GM19438 (cell line): ENCODE results near the gene APOB.
A peak's percentile ranks its signal among the peaks of the same experiment; 100 is the strongest.

Source experiments
- ATAC-seq: cut with Tn5 transposase; IDR thresholded peaks from one replicate; pipeline ENCODE4 v1.9.1; 2021; ENCODE audit warnings: low read depth; ENCODE audit not compliant: unreplicated experiment

The APOB gene

GRCh38 chr2:21047141-21048009, 3.5 kb upstream of the APOB start:
- ATAC-seq, result no peak

DNA sequence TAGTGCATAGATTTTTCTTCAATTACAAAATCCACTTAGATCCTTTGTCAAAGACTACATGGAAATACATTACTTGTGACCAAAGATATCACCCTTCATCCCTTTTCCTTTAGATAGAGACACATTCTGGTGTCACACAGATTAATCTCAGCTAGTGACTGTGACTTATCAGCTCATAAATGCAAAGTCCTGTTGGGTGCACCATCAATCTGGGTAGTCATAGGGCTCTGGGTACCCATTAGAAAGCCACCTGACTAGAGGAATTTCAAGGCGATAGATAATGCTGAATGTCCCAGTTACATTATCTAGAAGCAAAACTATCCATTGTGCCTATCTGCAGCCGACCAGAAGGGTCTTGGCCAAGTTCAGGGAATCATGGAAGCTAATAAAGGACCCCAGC, 2.6 kb upstream of the APOB start:
- ATAC-seq, result no peak

DNA sequence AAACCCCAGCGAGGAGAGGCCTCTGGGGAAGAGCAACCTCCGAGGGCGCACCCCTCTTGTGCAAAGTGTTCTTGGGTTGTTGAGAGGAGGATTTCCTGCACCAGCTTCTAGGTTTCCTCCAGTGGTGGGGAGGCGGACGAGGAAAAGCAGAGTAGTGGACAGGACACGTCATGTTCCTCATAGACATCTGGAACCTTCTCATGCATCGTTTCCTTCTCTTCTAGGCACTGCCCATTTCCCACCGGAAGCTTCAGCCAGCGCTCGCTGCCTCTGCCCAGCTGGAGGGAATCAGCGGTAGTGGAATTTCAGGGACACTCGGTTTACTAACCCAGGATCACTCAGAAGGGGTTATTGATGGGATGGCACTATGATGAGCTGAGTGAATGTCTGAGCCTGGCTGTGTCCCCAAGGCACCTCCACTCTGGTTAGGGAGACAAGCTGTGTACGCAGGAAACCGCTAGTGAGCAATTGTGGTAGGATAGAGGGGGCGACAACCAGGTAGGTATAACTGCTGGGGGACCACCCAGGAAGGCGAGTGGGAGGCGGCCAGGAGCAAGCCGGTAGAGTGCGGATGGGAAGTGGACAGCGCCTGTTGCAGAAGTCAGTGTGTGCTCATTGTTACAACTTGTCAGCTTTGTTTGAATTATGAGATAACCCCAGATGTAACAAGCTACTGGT, 960 bp upstream of the APOB start:
- ATAC-seq, result no peak

GRCh38 chr2:21042958-21043743, 722 bp downstream of the APOB start:
- peak; percentile 78 for ATAC-seq

GRCh38 chr2:21042708-21042957, 1.2 kb downstream of the APOB start:
- ATAC-seq, result no peak

- no peak for ATAC-seq
Measured at GRCh38 chr2:21041943-21042707, 1.7 kb downstream of the APOB start.

DNA sequence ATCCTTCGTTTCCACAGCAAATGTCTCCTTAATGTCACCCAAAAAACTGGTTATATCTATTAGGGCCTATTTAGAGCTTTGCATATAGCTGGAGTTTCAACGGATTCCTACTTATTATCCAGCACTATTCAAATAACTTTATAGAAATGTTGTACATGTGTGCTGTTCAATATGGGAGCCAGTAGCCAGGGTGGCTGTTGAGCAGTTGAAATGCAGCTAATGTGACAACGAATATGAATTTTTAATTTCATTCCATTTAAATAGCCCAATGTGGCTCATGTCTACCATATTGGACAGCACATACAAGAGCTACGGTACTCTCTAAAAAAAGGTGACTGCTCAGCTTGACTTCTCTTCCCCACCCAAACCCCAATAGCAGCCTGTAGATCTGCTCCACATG, 2.4 kb downstream of the APOB start:
- no peak for ATAC-seq

DNA sequence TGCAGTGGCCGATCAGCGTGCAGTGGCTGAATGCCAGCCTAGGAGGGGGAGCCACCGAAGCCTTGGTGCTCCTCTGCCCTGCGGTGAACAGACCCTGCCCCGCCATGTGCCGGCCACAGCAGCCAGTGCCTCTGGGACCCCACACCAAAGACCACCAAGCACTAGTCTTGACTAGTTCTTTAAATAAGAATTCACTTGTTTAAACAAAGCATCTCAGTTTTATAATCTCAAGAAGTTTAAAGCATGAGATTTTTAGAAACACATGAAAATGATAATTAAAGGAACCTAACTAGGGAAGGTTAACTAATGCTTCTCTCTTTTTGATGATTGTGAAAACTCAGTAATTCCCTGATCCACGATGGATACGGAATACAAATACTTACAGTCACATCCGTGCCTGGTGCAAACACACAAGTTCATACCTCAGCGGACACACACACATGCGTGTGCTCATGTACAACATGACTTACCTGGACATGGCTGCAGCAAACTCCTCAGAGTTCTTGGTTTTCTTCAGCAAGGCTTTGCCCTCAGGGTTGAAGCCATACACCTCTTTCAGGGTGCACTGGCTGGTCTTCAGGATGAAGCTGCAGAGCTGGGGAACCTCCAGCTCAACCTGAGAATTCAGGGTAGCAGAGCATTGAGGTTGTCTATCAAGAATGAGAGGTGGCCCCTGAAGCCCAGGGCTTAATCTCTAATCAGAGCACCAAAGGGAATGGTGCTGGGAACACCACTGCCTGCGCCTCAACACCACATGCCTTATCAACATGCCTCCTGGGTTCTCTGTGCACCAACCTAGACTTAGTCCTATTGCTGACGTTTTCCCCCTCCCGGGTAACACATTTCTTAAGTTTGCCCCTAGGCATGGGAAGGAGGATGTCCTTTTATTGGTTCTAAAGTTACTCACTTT, 3.1 kb downstream of the APOB start:
- ATAC-seq, result no peak

DNA sequence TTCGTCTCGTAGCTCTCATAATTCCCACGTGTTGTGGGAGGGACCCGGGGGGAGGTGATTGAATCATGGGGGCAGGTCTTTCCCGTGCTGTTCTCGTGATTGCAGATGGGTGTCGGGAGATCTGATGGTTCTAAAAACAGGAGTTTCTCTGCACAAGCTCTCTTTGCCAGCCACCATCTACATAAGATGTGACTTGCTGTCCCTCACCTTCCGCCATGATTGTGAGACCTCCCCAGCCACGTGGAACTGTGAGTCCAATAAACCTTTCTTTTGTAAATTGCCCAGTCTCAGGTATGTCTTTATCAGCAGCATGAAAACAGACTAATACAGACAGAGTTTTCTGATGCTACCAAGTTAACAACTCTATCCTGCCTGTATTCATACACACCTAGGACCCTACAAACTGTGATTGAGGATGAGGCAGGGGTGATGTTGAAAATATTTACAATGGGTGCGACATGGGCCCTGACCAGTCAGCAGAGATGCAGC, 3.9 kb downstream of the APOB start:
- ATAC-seq, result no peak

DNA sequence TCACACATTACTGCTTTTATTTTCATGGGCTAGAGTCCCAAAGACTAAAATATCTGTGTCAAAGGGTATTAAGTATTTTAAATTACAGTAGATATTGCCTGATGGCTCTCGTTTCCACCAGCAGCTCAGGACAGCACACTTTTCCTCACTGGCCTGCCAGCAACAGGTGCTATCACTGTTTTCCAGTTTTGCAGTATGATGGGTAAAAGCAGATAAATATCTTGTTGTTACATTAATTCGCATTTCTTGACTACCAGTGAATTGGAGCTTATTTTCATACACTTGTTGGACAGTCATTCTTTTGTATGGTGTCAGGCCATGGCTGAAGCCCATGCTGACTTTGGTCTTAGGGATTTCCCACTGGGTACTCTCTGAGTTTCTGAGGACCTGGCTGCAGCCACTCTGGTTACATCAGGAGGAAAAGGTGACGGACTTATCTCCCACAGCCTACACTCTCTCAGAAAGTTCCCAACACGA, 4.8 kb downstream of the APOB start:
- ATAC-seq, result no peak

- no peak for ATAC-seq
Measured at GRCh38 chr2:21038403-21039073, 5.3 kb downstream of the APOB start.

DNA sequence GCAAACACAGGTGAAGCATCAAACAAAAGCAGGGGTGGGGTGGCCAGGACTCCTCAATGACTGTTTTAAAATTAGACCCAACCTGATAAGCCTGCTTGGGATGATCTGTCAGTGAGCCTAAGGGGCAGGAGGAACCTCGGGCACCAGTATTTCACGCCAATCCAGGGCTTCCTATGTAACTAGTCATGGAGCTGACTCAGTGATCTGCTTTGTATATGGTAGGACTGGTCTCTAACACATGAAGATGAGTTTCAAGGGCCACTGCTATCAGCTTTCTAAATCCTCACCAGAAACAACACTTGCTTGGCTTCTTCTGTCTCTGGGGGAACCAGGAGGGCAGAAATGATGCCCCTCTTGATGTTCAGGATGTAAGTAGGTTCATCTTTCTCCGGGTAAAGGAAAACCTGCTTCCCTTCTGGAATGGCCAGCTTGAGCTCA, 6.2 kb downstream of the APOB start:
- no peak for ATAC-seq

GRCh38 chr2:21036708-21037670, 6.9 kb downstream of the APOB start:
- ATAC-seq, result no peak

GRCh38 chr2:21035974-21036707, 7.7 kb downstream of the APOB start:
- ATAC-seq, result no peak

- no peak for ATAC-seq
Measured at GRCh38 chr2:21035282-21035973, 8.4 kb downstream of the APOB start.

- no peak for ATAC-seq
Measured at GRCh38 chr2:21034972-21035279, 8.9 kb downstream of the APOB start.
